Measurements from ENCODE around the gene NMBR.
A peak's percentile ranks its signal among the peaks of the same experiment; 100 is the strongest.
"Not testable (repeated sequence)": the region's sequence is repeated elsewhere in the genome, so short reads cannot be mapped to it uniquely, and the experiment has no call there.

The NMBR gene

GRCh38 chr6:142051404-142051803 lies 95.5 kb downstream of the NMBR start:
- DNase-seq: no peak

DNA sequence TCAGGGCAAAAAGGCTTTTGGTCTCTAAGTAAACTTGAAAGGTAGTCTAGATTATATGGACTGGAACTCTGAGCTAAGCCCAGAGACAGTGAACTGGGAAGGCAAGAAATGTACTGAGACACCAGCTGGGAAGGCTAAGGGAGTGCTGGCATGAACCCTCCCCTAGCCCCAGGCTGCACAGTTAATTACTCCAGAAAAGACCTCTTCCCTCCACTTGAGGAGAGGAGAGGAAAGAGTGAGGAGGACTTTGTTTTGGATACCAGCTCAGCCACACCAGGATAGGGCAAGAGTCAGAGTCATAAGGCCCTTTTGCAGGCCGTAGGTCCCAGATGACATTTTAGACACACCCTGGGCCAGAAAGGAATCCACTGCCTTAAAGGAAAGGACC lies 98.3 kb downstream of the NMBR start:
- DNase-seq: no peak

DNA sequence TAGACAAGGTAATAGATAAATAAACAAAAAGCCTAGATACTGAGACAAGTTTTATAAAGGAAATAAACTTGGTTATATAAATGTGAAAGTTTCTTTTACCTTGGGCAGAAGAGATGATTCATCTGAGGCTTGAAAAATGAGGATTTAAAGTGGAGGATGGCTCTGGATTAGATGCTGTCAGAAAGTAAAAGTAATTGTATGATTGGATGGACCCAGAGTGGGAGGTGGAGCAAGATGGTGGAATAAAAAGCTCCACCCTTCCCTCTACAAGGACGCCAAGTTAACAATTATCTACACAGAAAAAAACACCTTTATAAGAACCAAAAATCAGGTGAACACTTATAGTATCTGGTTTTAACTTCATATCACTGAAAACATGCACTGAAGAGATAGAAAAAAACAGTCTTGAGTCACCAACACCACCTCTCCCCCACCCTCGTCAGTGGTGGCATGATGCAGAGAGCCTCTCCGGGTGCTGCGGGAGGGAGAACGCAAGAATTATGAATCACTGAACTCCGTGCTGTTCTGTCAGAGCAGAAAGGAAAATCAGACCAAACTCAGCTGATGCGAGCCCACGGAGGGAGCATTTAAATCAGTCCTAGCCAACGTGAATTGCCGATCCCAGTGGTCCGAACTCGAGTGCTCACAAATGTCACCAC lies 98.9 kb downstream of the NMBR start:
- DNase-seq: no peak

DNA sequence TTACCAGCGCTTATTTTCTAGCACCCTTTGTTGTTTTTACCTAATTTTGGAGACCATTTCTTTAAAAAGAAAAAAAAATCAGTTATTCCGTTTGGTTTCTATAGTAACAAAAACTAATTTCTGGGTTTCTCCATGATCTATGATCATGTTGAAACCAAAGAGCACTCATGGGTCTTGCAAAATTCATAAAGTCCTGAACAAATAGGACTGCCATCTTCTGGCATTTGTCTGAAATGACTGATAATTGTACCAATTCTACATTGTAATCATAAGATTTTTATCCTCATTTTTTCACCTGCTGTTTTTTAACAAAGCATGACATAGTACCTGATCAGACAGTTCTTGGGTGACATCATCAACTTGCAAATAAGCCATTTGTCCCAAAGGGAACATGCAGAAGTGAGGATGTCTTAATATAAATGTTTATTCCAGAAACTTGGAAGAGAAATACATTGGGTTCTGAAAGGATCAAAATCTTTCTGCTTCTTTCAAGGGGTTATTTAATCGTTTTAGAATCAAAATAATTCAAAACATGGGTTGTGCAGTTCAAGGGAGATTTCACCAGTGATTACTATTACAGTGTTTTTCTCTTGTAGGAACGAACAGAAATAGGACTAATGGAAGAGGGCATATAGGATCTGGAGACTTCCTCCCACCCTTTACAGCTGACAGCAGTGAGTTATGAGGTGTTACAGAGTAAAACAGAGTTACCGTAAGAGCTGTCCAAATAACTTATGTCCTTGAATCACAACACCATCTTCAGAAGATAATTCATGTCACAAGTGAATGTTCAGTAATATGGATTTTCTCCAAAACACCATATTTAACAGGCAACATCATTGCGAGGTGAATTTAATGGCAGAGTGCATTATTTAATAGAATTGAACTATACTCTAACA lies 101.3 kb downstream of the NMBR start:
- DNase-seq: no peak

DNA sequence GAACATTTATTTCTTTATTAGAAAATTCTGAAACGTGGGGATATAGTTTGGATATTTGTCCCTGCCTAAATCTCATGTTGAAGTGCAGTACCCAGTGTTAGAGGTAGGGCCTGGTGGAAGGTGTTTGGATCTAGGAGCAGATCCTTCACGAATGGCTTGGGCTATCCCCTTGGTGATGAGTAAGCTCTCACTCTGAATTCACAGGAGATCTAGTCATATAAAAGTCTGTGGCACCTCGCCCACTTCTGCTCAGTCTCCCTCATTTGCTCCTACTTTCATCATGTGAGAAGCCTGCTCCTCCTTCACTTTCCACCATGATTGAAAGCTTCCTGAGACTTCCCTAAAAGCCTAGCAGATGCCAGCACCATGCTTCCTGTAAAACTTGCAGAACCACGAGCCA lies 111.0 kb downstream of the NMBR start:
- DNase-seq: no peak

DNA sequence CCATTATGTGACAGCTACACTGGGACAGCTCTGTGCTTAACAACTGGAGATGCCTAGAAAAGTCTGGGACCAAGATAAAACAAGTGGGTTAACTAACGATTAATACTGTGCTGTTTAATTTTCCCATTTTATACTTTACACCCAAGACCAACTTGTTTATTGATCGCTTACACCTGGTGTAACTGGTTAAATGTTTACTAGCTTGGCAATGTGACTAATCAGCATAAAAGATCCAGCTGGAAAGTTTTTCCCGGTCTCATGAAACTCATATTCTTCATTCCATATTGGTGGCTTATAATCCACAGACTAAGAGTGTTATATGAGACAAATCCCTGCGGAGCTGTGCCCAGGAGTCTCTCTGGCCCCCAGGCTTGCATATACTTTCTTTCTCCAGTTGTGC lies 115.9 kb downstream of the NMBR start:
- DNase-seq: no peak

DNA sequence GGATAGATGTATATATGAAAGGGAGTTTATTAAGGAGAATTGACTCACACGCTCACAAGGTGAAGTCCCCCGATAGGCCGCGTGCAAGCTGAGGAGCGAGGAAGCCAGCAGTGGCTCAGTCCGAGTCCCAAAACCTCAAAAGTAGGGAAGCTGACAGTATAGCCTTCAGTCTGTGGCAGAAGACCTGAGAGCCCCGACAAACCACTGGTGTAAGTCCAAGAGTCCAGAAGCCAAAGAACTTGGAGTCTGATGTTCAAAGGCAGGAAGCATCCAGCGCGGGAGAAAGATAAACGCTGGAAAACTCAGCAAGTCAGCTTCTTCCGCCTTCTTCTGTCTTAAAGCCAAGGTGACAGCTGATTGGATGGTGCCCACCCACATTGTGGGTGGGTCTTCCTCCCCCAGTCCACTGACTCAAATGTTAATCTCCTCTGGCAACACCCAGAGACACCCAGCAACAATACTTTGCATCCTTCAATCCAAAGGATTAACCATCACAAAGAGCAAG lies 116.8 kb downstream of the NMBR start:
- peak; percentile 62 for DNase-seq

DNA sequence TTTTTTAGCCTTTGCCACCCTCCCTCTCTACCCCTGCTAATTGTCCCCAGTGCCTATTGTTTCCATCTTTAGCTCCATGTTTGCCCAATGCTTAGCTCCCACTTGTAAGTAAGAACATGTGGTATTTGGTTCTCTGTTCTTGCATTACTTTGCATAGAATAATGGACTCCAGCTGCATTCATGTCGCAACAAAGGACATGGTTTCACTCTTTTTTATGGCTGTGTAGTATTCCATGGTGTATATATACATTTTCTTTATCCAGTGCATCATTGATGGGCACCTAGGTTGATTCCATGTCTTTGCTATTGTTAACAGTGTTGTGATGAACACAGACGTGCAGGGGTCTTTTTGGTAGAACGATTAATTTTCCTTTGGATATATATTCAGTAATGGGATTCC lies 118.4 kb downstream of the NMBR start:
- DNase-seq: no peak

GRCh38 chr6:142027804-142028203 lies 119.1 kb downstream of the NMBR start:
- DNase-seq: not testable (repeated sequence)

GRCh38 chr6:142027074-142027473 lies 119.8 kb downstream of the NMBR start:
- DNase-seq: no peak

DNA sequence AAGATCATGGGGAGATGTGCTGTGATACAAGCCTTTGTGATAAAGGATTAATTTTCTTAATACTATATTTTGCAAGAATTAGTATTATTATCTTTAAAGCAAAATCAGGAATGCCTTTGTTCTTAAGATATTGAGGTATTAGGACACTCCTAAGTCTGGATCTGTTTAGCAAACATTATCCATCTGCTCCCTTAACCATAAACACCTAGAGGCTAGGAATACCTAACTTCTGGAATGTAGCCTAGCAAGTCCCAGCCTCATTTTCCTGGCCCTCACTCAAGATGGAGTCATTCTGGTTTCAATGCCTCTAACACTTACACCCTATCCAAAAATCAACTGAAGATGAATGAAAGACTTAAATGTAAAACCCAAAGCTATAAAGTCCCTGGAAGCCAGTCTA lies 120.5 kb downstream of the NMBR start:
- DNase-seq: no peak

Data from islet precursor cell (in vitro differentiated cells).